Activated CD4-positive, alpha-beta T cell treated with anti-CD3 and anti-CD28 coated beads for 4 hours (primary cell): ENCODE data around the gene LAGE3.
"Not testable (repeated sequence)": the region's sequence is repeated elsewhere in the genome, so short reads cannot be mapped to it uniquely, and the experiment has no call there.

Experiments used
- DNase-seq, 2 donors: peaks; one replicate each; pipeline ENCODE4 v3.0.0-alpha.2; 2020

Gene LAGE3

GRCh38 chrX:154501423-154501822 lies 22.3 kb upstream of the LAGE3 start:
- DNase-seq, result not testable (repeated sequence)

- not testable (repeated sequence) for DNase-seq
These were observed 17.6 kb upstream of the LAGE3 start for GRCh38 chrX:154496591-154497137.

GRCh38 chrX:154495472-154495922 lies 16.4 kb upstream of the LAGE3 start:
- no peak for DNase-seq

GRCh38 chrX:154494715-154495114 lies 15.6 kb upstream of the LAGE3 start:
- no peak for DNase-seq

- peak; percentile 79 to 82 for DNase-seq
These were observed 11.5 kb upstream of the LAGE3 start, which contains the start of gene SLC10A3 for GRCh38 chrX:154490414-154491083. TSS of gene SLC10A3 (minus strand) at chrX:154490629. CDS start at chrX:154488940, 1,689 bp downstream.

GRCh38 chrX:154490021-154490413 lies 10.9 kb upstream of the LAGE3 start:
- DNase-seq, result no peak

- DNase-seq, result no peak
These were observed 10.1 kb upstream of the LAGE3 start for GRCh38 chrX:154489182-154489581.

- no peak for DNase-seq
These were observed 9.4 kb upstream of the LAGE3 start for GRCh38 chrX:154488336-154489075.

- DNase-seq, result no peak
These were observed 8.6 kb upstream of the LAGE3 start for GRCh38 chrX:154487518-154488290.

- DNase-seq, result peak; percentile 38 to 54
These were observed 7.5 kb upstream of the LAGE3 start, which contains the start of gene UBL4A for GRCh38 chrX:154486396-154487207. TSS of gene UBL4A (minus strand) at chrX:154486615. CDS start at chrX:154486584, 31 bp downstream.

GRCh38 chrX:154486052-154486395 lies 6.9 kb upstream of the LAGE3 start:
- peak in 1 of 2 donors; percentile 20 for DNase-seq

GRCh38 chrX:154485150-154486051 lies 6.3 kb upstream of the LAGE3 start:
- no peak for DNase-seq

- no peak for DNase-seq
These were observed 5.4 kb upstream of the LAGE3 start for GRCh38 chrX:154484255-154485149.

- DNase-seq, result no peak
These were observed 4.2 kb upstream of the LAGE3 start for GRCh38 chrX:154483325-154483724.

GRCh38 chrX:154482786-154483185 lies 3.7 kb upstream of the LAGE3 start:
- DNase-seq, result no peak

GRCh38 chrX:154481911-154482601 lies 3.0 kb upstream of the LAGE3 start:
- no peak for DNase-seq

- no peak for DNase-seq
These were observed 2.1 kb upstream of the LAGE3 start for GRCh38 chrX:154481195-154481594.

GRCh38 chrX:154477891-154478477 lies 1.1 kb downstream of the LAGE3 start:
- no peak for DNase-seq

GRCh38 chrX:154476821-154477220 lies 2.3 kb downstream of the LAGE3 start:
- no peak for DNase-seq
